ENCODE data around the gene TERT. TPM values are rescaled to one million over a fixed set of nuclear protein-coding genes. Genes with fewer than 3 reads are reported as not detected.
"Not testable (repeated sequence)": the region's sequence is repeated elsewhere in the genome, so short reads cannot be mapped to it uniquely, and the experiment has no call there.

TERT gene
- total and polyA plus RNA-seq, 2 donors, result not detected

- no peak for DNase-seq (ENCODE audit: extremely low spot score)
- no peaks in the 10 kb centered on the region for H3K4me1 ChIP-seq (ENCODE audit: insufficient read depth)
- H3K36me3 ChIP-seq (ENCODE audit: insufficient read depth), result no peaks in the 10 kb centered on the region
- no peak overlapping the region for H3K27ac ChIP-seq (ENCODE audit: low read depth)
- 66% methylated on average over 22 of the region's 22 CpGs for WGBS
- no peak overlapping the region for H3K4me3 ChIP-seq (ENCODE audit: low read depth, low read length)
Observed at GRCh38 chr5:1241509-1242080, 53.3 kb downstream of the TERT start.

DNA sequence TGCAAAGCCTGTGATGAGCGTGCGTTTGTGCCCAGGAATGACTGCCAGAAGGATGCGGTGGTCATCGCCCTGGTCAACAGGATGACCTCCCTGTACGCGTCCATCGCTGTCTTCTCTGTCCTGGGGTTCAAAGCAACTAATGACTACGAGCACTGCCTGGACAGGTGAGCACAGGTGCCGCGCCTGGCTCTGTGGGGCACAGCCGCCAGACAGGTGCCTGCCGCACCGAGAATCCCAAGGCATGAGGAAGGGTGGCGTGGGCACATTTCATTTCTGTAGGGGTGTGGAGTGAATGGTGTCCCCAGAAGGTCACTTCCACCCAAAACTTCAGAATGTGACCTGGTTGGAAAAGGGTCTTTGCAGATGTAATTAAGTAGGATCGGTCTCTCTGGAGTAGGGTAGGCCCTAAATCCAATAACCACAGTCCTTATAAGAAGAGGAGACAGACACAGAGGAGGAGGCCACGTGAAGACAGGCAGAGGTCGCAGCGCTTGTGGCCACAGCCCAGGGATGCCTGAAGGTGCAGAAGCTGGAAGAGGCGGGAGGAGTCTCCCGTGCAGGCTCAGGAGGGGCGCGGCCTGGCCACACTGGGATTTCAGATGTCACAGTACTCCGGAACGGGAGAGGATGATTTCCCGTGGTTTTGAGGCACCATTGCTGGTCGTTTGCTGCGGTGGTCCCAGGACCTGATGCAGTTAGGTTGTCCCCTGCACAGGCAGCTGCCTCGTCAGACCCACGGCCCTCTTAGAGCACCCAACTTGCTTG lies 54.2 kb downstream of the TERT start:
- no peak overlapping the region for H3K27ac ChIP-seq (ENCODE audit: low read depth)
- no peak for DNase-seq (ENCODE audit: extremely low spot score)
- H3K4me1 ChIP-seq (ENCODE audit: insufficient read depth), result no peaks in the 10 kb centered on the region
- H3K4me3 ChIP-seq (ENCODE audit: low read depth, low read length), result no peak overlapping the region
- no peaks in the 10 kb centered on the region for H3K36me3 ChIP-seq (ENCODE audit: insufficient read depth)
- WGBS, result 83% methylated on average over 29 of the region's 29 CpGs

DNA sequence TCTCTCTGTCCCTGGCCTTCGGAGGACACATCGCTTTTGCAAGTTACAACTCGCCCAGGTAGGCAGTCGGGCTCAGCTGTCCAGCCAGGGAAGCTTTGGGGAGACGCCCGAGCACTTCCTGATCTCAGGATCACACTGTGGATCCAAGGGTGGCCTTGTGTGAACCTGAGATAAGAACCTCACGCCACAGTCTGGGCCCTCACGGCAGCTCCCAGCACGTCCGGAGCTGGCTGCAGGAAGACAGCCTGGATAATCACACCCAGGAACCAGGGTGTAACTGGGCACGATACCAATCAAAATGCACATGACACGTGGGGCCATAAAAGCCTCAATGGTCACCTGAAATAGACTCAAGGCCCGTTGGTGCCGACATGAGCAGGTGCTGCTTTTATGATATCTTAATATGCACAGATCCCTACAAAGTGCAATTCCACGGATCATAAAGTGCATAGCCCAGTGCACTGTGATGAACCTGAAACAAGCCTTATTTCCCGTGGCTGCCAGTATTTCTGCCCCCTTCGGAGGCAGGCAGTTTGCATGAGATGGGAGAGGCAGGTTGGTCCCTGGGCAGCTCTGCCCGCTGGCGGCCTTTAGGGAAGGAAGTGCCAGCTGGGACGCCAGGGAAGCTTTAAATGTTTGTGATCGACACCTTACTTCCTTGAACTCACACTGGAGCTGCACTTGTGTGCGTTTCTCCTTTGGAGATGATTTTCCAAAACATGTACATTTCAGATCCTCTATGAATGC lies 55.2 kb downstream of the TERT start:
- WGBS, result 62% methylated on average over 22 of the region's 22 CpGs
- no peak overlapping the region for H3K4me3 ChIP-seq (ENCODE audit: low read depth, low read length)
- no peaks in the 10 kb centered on the region for H3K4me1 ChIP-seq (ENCODE audit: insufficient read depth)
- no peaks in the 10 kb centered on the region for H3K36me3 ChIP-seq (ENCODE audit: insufficient read depth)
- DNase-seq (ENCODE audit: extremely low spot score), result no peak
- H3K27ac ChIP-seq (ENCODE audit: low read depth), result no peak overlapping the region

GRCh38 chr5:1235838-1236237 lies 59.0 kb downstream of the TERT start:
- Histone ChIP-seq H3K36me3 (ENCODE audit: insufficient read depth) (no peaks in the 10 kb centered on the region), H3K4me3 (ENCODE audit: low read depth, low read length) (no peak overlapping the region), H3K27ac (ENCODE audit: low read depth) (no peak overlapping the region), H3K4me1 (ENCODE audit: insufficient read depth) (no peaks in the 10 kb centered on the region)
- DNase-seq (ENCODE audit: extremely low spot score), result no peak
- WGBS, result 94% methylated on average over 1 of the region's 1 CpG

DNA sequence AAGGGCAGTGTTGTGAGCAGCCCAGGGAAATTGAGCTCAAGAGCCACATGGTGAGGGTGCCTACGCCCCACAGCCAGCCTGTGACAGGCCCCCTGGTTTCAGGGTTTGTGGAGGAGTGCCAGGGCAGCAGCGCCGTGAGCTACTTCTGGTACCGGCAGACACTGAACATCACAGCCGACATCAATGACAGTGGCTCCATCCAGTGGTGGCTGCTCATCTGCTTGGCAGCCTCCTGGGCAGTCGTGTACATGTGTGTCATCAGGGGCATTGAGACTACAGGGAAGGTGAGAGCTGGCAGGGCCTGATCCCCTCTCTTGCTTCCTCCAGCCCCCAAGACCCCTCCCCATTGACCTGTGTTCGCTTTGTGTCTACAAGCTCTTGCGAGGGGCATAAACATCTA lies 59.5 kb downstream of the TERT start:
- DNase-seq (ENCODE audit: extremely low spot score), result no peak
- WGBS, result 79% methylated on average over 8 of the region's 8 CpGs
- no peak overlapping the region for H3K27ac ChIP-seq (ENCODE audit: low read depth)
- H3K36me3 ChIP-seq (ENCODE audit: insufficient read depth), result no peaks in the 10 kb centered on the region
- H3K4me1 ChIP-seq (ENCODE audit: insufficient read depth), result no peaks in the 10 kb centered on the region
- no peak overlapping the region for H3K4me3 ChIP-seq (ENCODE audit: low read depth, low read length)

GRCh38 chr5:1232780-1233179 lies 62.1 kb downstream of the TERT start:
- Histone ChIP-seq H3K36me3 (ENCODE audit: insufficient read depth) (no peaks in the 10 kb centered on the region), H3K27ac (ENCODE audit: low read depth) (no peak overlapping the region), H3K4me1 (ENCODE audit: insufficient read depth) (no peaks in the 10 kb centered on the region), H3K4me3 (ENCODE audit: low read depth, low read length) (no peak overlapping the region)
- WGBS, result 92% methylated on average over 25 of the region's 25 CpGs
- DNase-seq (ENCODE audit: extremely low spot score), result no peak

- Histone ChIP-seq H3K4me3 (ENCODE audit: low read depth, low read length) (no peak overlapping the region), H3K27ac (ENCODE audit: low read depth) (no peak overlapping the region), H3K4me1 (ENCODE audit: insufficient read depth) (no peaks in the 10 kb centered on the region), H3K36me3 (ENCODE audit: insufficient read depth) (no peaks in the 10 kb centered on the region)
- no peak for DNase-seq (ENCODE audit: extremely low spot score)
- 61% methylated on average over 13 of the region's 13 CpGs for WGBS
Observed at GRCh38 chr5:1231354-1231905, 63.4 kb downstream of the TERT start.

GRCh38 chr5:1230551-1230950 lies 64.3 kb downstream of the TERT start:
- Histone ChIP-seq H3K36me3 (ENCODE audit: insufficient read depth) (no peaks in the 10 kb centered on the region), H3K4me1 (ENCODE audit: insufficient read depth) (no peaks in the 10 kb centered on the region), H3K4me3 (ENCODE audit: low read depth, low read length) (no peak overlapping the region), H3K27ac (ENCODE audit: low read depth) (no peak overlapping the region)
- no peak for DNase-seq (ENCODE audit: extremely low spot score)
- WGBS, result 84% methylated on average over 17 of the region's 17 CpGs

GRCh38 chr5:1229822-1230221 lies 65.0 kb downstream of the TERT start:
- no peaks in the 10 kb centered on the region for H3K36me3 ChIP-seq (ENCODE audit: insufficient read depth)
- no peak for DNase-seq (ENCODE audit: extremely low spot score)
- no peak overlapping the region for H3K27ac ChIP-seq (ENCODE audit: low read depth)
- no peak overlapping the region for H3K4me3 ChIP-seq (ENCODE audit: low read depth, low read length)
- no peaks in the 10 kb centered on the region for H3K4me1 ChIP-seq (ENCODE audit: insufficient read depth)
- 35% methylated on average over 7 of the region's 7 CpGs for WGBS

DNA sequence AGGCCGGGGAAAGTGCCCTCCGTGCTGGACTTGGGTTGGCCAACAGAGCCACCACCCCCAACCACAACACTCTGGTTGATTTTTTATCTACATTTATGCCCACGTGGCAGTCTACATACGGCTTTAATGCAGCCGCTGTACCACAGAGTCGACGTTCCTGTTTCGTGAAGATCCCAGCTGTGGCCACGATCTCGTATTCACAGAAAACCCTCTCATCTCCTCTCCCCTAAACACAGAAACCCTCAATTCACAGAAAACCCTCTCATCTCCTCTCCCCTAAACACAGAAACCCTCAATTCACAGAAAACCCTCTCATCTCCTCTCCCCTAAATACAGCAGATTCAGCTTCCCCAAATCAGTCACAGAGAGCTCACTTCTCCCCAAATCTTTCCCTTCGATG lies 65.8 kb downstream of the TERT start:
- not testable (repeated sequence) for DNase-seq (ENCODE audit: extremely low spot score); H3K4me3 ChIP-seq (ENCODE audit: low read depth, low read length); H3K36me3 ChIP-seq (ENCODE audit: insufficient read depth); H3K27ac ChIP-seq (ENCODE audit: low read depth); H3K4me1 ChIP-seq (ENCODE audit: insufficient read depth)
- WGBS, result 85% methylated on average over 11 of the region's 11 CpGs

- WGBS, result 22% methylated on average over 15 of the region's 15 CpGs
- no peak overlapping the region for H3K27ac ChIP-seq (ENCODE audit: low read depth)
- no peaks in the 10 kb centered on the region for H3K4me1 ChIP-seq (ENCODE audit: insufficient read depth)
- H3K36me3 ChIP-seq (ENCODE audit: insufficient read depth), result no peaks in the 10 kb centered on the region
- no peak for DNase-seq (ENCODE audit: extremely low spot score)
- H3K4me3 ChIP-seq (ENCODE audit: low read depth, low read length), result no peak overlapping the region
Observed at GRCh38 chr5:1228120-1228519, 66.7 kb downstream of the TERT start.

GRCh38 chr5:1227667-1228066 lies 67.2 kb downstream of the TERT start:
- no peak overlapping the region for H3K4me3 ChIP-seq (ENCODE audit: low read depth, low read length)
- H3K36me3 ChIP-seq (ENCODE audit: insufficient read depth), result no peaks in the 10 kb centered on the region
- no peaks in the 10 kb centered on the region for H3K4me1 ChIP-seq (ENCODE audit: insufficient read depth)
- no peak overlapping the region for H3K27ac ChIP-seq (ENCODE audit: low read depth)
- 6% methylated on average over 14 of the region's 14 CpGs for WGBS
- DNase-seq (ENCODE audit: extremely low spot score), result no peak

DNA sequence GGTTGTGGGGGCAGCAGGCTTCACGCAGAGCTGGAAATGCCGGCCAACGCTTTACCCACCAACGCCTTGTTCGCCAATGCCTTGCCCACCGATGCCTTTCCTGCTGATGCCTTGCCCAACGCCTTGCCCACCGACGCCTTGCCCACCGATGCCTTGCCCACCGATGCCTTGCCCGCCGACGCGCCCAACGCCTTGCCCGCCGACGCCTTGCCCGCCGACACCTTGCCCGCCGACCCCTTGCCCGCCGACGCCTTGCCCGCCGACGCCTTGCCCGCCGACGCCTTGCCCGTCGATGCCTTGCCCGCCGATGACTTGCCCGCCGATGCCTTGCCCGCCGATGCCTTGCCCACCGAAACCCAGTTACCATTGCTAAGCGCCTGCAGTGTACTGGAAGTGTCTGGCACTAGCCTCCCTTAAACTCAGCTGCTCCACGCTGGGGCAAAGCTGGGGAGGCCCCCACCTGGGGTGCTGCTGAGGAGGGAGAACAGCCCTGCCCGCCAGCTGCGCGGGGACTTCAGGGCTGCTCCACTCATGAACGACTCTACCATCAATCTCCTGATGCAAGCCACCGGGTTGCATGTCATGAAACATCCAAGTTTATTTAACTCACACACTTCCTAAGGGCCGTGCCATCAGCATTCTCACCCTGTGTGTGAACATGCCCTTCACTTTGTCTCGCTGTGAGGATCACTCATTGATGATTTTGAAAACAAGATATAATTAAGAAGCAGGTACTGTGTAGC lies 67.9 kb downstream of the TERT start:
- WGBS, result 79% methylated on average over 50 of the region's 50 CpGs

More for the DNA sequence above, 67.9 kb downstream of the TERT start:
- Histone ChIP-seq H3K4me3 (ENCODE audit: low read depth, low read length) (no peak overlapping the region), H3K36me3 (ENCODE audit: insufficient read depth) (no peaks in the 10 kb centered on the region), H3K4me1 (ENCODE audit: insufficient read depth) (no peaks in the 10 kb centered on the region), H3K27ac (ENCODE audit: low read depth) (no peak overlapping the region)
- DNase-seq (ENCODE audit: extremely low spot score), result no peak

Data from urinary bladder (tissue), 4 donors.